Thyroid gland (tissue), 4 donors: ENCODE data around the gene CNN3. TPM values are rescaled to one million over a fixed set of nuclear protein-coding genes. Genes with fewer than 3 reads are reported as not detected.

Source experiments
- DNase-seq, 2 donors: peaks; one replicate each; pipeline ENCODE4 v3.0.0-alpha.2; 2019
- H3K27ac ChIP-seq, 3 donors: fragments of 200-600 bp; sonication (generic); 1 replicate in 2 of 3; 2 replicates in 1 of 3; pipeline ENCODE4 v1.5.1; 2016 to 2019; ENCODE audit warnings: mild to moderate bottlenecking in 1 of 3, moderate library complexity in 1 of 3
- H3K27me3 ChIP-seq: fragments of 200-600 bp; sonication (generic); one replicate; pipeline ENCODE4 v1.5.1; 2019
- H3K36me3 ChIP-seq, 2 donors: fragments of 200-600 bp; sonication (generic); one replicate each; pipeline ENCODE4 v1.5.1; 2016 to 2019
- H3K4me1 ChIP-seq, 2 donors: fragments of 200-600 bp; sonication (generic); one replicate each; pipeline ENCODE4 v1.5.1; 2017 to 2019
- H3K4me3 ChIP-seq, 3 donors: fragments of 200-600 bp; sonication (generic); replicated peaks in 1 of 3; 1 replicate in 2 of 3; 2 replicates in 1 of 3; pipeline ENCODE4 v1.5.1; 2016; ENCODE audit warnings: mild to moderate bottlenecking in 1 of 3
- H3K9me3 ChIP-seq: fragments of 200-600 bp; sonication (generic); one replicate; pipeline ENCODE4 v1.5.1; 2017
- POLR2A ChIP-seq, 2 donors: fragments of 450-650 bp; IDR thresholded peaks; one replicate each; pipeline ENCODE4 v1.6.1; 2017; ENCODE audit warnings: antibody characterized with exemption in 2 of 2, mild to moderate bottlenecking in 2 of 2, moderate library complexity in 1 of 2
- WGBS, 2 donors: methylation state at CpG; one replicate each; pipeline ENCODE4 v1.1.5; 2017; 5-methylcytosine and 5-hydroxymethylcytosine counted together
- intact Hi-C: fragments of 100-400 bp; cut with DNase I; formaldehyde crosslinking; loops from one replicate; pipeline ENCODE4 v1.15.1; 2023
- total RNA-seq, 4 donors: library from RNA; depleted of rRNA; stranded (reverse); fragments of >200 nt; gene quantifications; one replicate each; pipeline ENCODE4 v1.2.3, GENCODE V29; 2016
- TF ChIP-seq, protein P1 (sequence below), 6 experiments: fragments of 200-600 bp in 3 of 6; fragments of 450-650 bp in 3 of 6; sonication (generic) in 3 of 6; IDR thresholded peaks; one replicate each; pipeline ENCODE4 v1.5.1; 2016 to 2019; ENCODE audit warnings: antibody characterized with exemption in 6 of 6, mild to moderate bottlenecking in 2 of 6, inconsistent platforms in 1 of 6, moderate library complexity in 1 of 6

The CNN3 gene
- total RNA-seq, 4 donors from 2014 or later = 149 to 257 (median 177) TPM

DNA sequence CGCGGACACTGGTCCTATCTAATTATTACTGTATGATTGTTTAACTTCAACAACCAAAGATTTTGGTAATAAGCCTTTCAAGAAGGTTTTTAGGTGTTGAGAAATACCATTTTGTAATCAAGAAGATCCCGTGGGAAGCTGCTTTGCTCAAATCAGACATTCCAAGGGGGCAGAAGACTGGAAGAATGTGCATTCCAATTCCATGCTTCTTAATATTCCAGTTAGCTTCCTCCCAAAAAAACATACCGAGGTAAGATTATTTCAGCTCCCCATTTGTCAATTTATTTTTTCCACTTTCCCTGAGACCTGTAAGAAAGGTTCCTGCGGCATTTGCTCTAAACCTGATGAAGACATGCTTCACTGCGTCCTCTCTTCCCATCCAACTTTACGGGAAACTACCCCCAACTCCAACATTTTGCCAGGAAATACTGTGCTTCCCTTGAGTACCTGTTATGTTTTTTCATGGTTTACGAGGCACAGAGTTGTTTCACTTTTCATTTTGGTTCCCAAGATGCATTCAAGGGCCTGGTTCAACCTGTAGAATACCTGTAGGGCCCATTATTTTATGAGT, 4.1 kb downstream of the CNN3 start:
- Histone ChIP-seq H3K27me3 (no peaks in the 10 kb centered on the region), H3K9me3 (no peaks in the 10 kb centered on the region), H3K4me3 (no peak overlapping the region), H3K4me1 (peaks cover 47 to 60% of the 10 kb centered on the region in 2 donors), H3K36me3 (no peaks in the 10 kb centered on the region), H3K27ac (peak overlapping the region; percentile 92 to 99 (median 98))
- intact Hi-C loops = no loop called here
- WGBS, 2 donors = 28 to 32% methylated on average over 8 of the region's 8 CpGs
- peak; percentile 37 to 43 for DNase-seq
- TF ChIP-seq, protein P1, sequence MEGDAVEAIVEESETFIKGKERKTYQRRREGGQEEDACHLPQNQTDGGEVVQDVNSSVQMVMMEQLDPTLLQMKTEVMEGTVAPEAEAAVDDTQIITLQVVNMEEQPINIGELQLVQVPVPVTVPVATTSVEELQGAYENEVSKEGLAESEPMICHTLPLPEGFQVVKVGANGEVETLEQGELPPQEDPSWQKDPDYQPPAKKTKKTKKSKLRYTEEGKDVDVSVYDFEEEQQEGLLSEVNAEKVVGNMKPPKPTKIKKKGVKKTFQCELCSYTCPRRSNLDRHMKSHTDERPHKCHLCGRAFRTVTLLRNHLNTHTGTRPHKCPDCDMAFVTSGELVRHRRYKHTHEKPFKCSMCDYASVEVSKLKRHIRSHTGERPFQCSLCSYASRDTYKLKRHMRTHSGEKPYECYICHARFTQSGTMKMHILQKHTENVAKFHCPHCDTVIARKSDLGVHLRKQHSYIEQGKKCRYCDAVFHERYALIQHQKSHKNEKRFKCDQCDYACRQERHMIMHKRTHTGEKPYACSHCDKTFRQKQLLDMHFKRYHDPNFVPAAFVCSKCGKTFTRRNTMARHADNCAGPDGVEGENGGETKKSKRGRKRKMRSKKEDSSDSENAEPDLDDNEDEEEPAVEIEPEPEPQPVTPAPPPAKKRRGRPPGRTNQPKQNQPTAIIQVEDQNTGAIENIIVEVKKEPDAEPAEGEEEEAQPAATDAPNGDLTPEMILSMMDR (IDR thresholded peaks at IDR 0.05) = no peak
- TF ChIP-seq POLR2A (IDR thresholded peaks at IDR 0.05) = peak in 1 of 2 donors; percentile 16

DNA sequence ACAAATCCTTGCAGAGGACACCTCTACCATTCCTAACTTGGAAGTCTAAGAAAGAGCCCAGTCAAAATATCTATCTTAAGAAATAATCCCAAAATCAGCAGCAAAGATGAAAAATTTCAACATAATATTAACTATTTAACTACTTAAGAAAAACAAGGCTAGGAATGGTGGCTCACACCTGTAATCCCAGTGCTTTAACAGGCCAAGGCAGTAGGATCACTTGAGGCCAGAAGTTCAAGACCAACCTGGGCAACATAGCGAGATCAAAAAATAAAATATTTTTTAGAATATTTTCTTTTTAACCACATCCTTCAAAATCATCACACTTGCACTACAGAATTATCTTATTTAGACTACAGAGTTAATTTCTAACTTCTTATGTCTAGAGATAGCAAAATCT, 4.9 kb downstream of the CNN3 start:
- Histone ChIP-seq H3K4me3 (no peak overlapping the region), H3K27me3 (no peaks in the 10 kb centered on the region), H3K4me1 (peaks cover 47 to 65% of the 10 kb centered on the region in 2 donors), H3K9me3 (no peaks in the 10 kb centered on the region), H3K36me3 (no peaks in the 10 kb centered on the region), H3K27ac (peak overlapping the region; percentile 92 to 99 (median 98))
- no peak for DNase-seq
- 93 to 96% methylated on average over 1 of the region's 1 CpG for WGBS, 2 donors
- intact Hi-C loops = no loop called here
- no peak for TF ChIP-seq POLR2A (IDR thresholded peaks at IDR 0.05)

DNA sequence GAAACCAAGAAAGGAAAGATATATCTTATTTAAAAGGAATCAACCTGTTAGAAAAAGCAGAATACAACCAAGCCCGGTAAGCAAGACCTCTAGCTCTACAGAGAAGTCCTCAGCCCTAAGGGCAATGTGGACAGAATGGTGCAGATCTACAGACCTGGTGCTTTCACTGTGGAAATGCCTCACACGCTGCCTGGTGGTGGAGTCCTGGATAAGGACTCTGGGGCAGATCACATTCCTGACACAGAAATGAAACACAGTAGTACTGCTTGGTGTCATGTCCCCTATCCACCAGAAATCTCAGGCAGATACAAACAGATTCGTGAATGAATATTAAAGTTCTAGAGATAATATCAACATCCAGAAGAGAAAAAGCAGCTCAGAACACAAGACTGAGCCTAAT, 6.8 kb downstream of the CNN3 start:
- H3K4me1 ChIP-seq = peaks cover 46 to 69% of the 10 kb centered on the region in 2 donors
- no peaks in the 10 kb centered on the region for H3K9me3 ChIP-seq
- H3K4me3 ChIP-seq = no peak overlapping the region
- intact Hi-C loops = no loop called here
- no peaks in the 10 kb centered on the region for H3K36me3 ChIP-seq
- TF ChIP-seq, protein P1 (IDR thresholded peaks at IDR 0.05) = no peak
- TF ChIP-seq POLR2A (IDR thresholded peaks at IDR 0.05) = no peak
- no peak for DNase-seq
- H3K27ac ChIP-seq = peak overlapping the region; percentile 17 to 98 (median 25)
- H3K27me3 ChIP-seq = no peaks in the 10 kb centered on the region
- WGBS, 2 donors = 69 to 75% methylated on average over 3 of the region's 3 CpGs

DNA sequence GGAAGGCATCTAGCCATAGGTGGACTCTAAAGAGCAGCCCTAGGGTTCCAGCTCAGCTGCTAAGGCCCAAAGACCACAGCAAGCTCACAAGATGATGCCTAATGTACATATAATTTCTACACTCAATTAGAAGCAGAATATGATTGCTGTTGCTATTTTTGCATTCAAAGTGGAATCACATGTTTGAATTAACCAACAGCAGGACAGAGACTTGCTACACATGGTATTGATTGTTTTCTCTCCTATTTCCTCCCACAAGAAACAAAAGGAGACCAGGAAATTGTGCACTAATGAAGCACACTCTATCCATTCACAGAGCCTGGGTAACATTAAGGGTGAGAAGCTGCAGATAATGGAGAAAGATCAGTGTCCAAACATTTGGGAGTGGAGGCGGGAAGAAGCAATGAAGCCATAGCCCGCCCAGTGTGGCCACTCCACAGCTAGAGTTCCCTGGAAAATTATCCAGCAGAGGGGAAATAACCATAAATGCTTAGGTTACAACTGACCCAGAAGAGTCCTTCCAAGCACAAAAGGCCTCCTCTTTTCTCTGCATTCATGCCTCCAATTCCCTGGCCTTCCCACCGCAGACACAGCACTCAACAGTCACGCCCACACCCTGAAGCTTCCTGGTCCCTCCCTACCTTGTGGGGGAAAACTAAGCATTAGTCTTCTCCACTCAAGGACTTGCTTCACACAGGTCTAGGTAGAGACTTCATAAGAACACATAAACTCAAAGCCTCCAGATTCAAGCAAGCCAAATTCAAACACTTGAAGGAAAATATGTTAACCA, 7.5 kb downstream of the CNN3 start:
- no peaks in the 10 kb centered on the region for H3K27me3 ChIP-seq
- H3K4me1 ChIP-seq = peaks cover 39 to 66% of the 10 kb centered on the region in 2 donors
- WGBS, 2 donors = 72 to 76% methylated on average over 4 of the region's 4 CpGs
- no peak for DNase-seq
- H3K36me3 ChIP-seq = no peaks in the 10 kb centered on the region
- no peak overlapping the region for H3K4me3 ChIP-seq
- peak overlapping the region in 2 of 3 donors; percentile 25 to 98 for H3K27ac ChIP-seq
- intact Hi-C loops = no loop called here
- no peaks in the 10 kb centered on the region for H3K9me3 ChIP-seq
- TF ChIP-seq, protein P1 (IDR thresholded peaks at IDR 0.05) = no peak
- TF ChIP-seq POLR2A (IDR thresholded peaks at IDR 0.05) = no peak

- Histone ChIP-seq H3K36me3 (no peaks in the 10 kb centered on the region), H3K27me3 (no peaks in the 10 kb centered on the region), H3K4me1 (peaks cover 24 to 71% of the 10 kb centered on the region in 2 donors), H3K4me3 (no peak overlapping the region), H3K9me3 (no peaks in the 10 kb centered on the region), H3K27ac (no peak overlapping the region)
- intact Hi-C loops = no loop called here
- DNase-seq = no peak
- WGBS, 2 donors = 77% methylated on average over 6 of the region's 6 CpGs
- TF ChIP-seq POLR2A (IDR thresholded peaks at IDR 0.05) = no peak
- TF ChIP-seq, protein P1 (IDR thresholded peaks at IDR 0.05) = no peak
Measured at GRCh38 chr1:94917251-94917650, 9.7 kb downstream of the CNN3 start.
